Liver (tissue), 9 donors: ENCODE data around the gene MRPL54. TPM values are rescaled to one million over a fixed set of nuclear protein-coding genes. Genes with fewer than 3 reads are reported as not detected.

Source experiments
- DNase-seq: peaks from one replicate; pipeline ENCODE4 v3.0.0-alpha.2; 2017; ENCODE audit warnings: low spot score
- H3K27ac ChIP-seq, 2 donors: one replicate each; pipeline ENCODE4 v1.7.0; 2013; ENCODE audit warnings: inconsistent platforms in 2 of 2, low read length in 2 of 2, control low read depth in 1 of 2, low read depth in 1 of 2, mild to moderate bottlenecking in 1 of 2
- H3K27me3 ChIP-seq, 4 donors: one replicate each; pipeline versions ENCODE4 v1.6.1 to v1.7.0; 2013; ENCODE audit warnings: low read length in 3 of 4, inconsistent platforms in 1 of 4, mild to moderate bottlenecking in 1 of 4, moderate library complexity in 1 of 4; ENCODE audit not compliant: control insufficient read depth in 4 of 4, insufficient read depth in 4 of 4
- H3K36me3 ChIP-seq, 4 donors: one replicate each; pipeline versions ENCODE4 v1.6.1 to v1.7.0; 2013; ENCODE audit warnings: low read length in 3 of 4, mild to moderate bottlenecking in 3 of 4, low read depth in 1 of 4, moderate library complexity in 1 of 4; ENCODE audit not compliant: control insufficient read depth in 4 of 4, insufficient read depth in 3 of 4
- H3K4me1 ChIP-seq, 4 donors: one replicate each; pipeline versions ENCODE4 v1.6.1 to v1.7.0; 2013; ENCODE audit warnings: low read length in 3 of 4, mild to moderate bottlenecking in 3 of 4, moderate library complexity in 1 of 4; ENCODE audit not compliant: control insufficient read depth in 4 of 4, insufficient read depth in 4 of 4
- H3K4me3 ChIP-seq, 3 donors: one replicate each; pipeline versions ENCODE4 v1.6.1 to v1.7.0; 2013; ENCODE audit warnings: low read length in 3 of 3, control low read depth in 1 of 3, low read depth in 1 of 3, mild to moderate bottlenecking in 1 of 3
- H3K9ac ChIP-seq, 2 donors: one replicate each; pipeline ENCODE4 v1.7.0; 2013; ENCODE audit warnings: low read length in 2 of 2, mild to moderate bottlenecking in 2 of 2, moderate library complexity in 2 of 2, control low read depth in 1 of 2, low read depth in 1 of 2
- H3K9me3 ChIP-seq, 4 donors: one replicate each; pipeline versions ENCODE4 v1.6.1 to v1.7.0; 2013; ENCODE audit warnings: low read length in 3 of 4; ENCODE audit not compliant: control insufficient read depth in 4 of 4
- EGR1 ChIP-seq, 2 donors: IDR thresholded peaks; 2 replicates each; pipeline ENCODE4 v1.6.1; 2016 to 2018; ENCODE audit warnings: antibody characterized with exemption in 2 of 2, low read depth in 2 of 2
- GABPA ChIP-seq, 2 donors: IDR thresholded peaks in 1 of 2; conservative IDR thresholded peaks in 1 of 2; 2 replicates each; pipeline ENCODE4 v1.6.1; 2016; ENCODE audit warnings: antibody characterized with exemption in 2 of 2, mild to moderate bottlenecking in 1 of 2, moderate library complexity in 1 of 2
- JUND ChIP-seq, 2 donors: IDR thresholded peaks; 2 replicates each; pipeline ENCODE4 v1.6.1; 2016; ENCODE audit warnings: antibody characterized with exemption in 2 of 2
- RAD21 ChIP-seq, 2 donors: IDR thresholded peaks; 2 replicates each; pipeline ENCODE4 v1.6.1; 2016; ENCODE audit warnings: antibody characterized with exemption in 2 of 2, mild to moderate bottlenecking in 2 of 2
- SP1 ChIP-seq: IDR thresholded peaks from 2 replicates; pipeline ENCODE4 v1.6.1; 2018; ENCODE audit warnings: antibody characterized with exemption, mild to moderate bottlenecking
- WGBS: extraction: QIAGEN DNeasy Blood & Tissue Kit; methylation state at CpG from one replicate; pipeline ENCODE4 v1.1.7; 2013; 5-methylcytosine and 5-hydroxymethylcytosine counted together
- polyA plus RNA-seq, 2 donors: library from polyadenylated mRNA; stranded (reverse) in 1 of 2; unstranded in 1 of 2; fragments of 200-250 nt in 1 of 2; fragments of >200 nt in 1 of 2; fragmentation: Nextera tagmentation in 1 of 2; extraction: Ambion mirVana in 1 of 2; gene quantifications; one replicate each; pipeline versions ENCODE4 v1.2.1 to v1.2.3, GENCODE V29; 2013 to 2015
- total RNA-seq, 2 donors: library from RNA; depleted of rRNA; stranded (reverse); fragments of >200 nt; gene quantifications; one replicate each; pipeline ENCODE4 v1.2.3, GENCODE V29; 2014
- TF ChIP-seq, protein P1 (sequence below): IDR thresholded peaks from 2 replicates; pipeline ENCODE4 v1.6.1; 2016; ENCODE audit warnings: antibody characterized with exemption
- TF ChIP-seq, protein P2 (sequence below): IDR thresholded peaks from 2 replicates; pipeline ENCODE4 v1.6.1; 2016; ENCODE audit warnings: antibody characterized with exemption
- TF ChIP-seq, protein P3 (sequence below): IDR thresholded peaks from 2 replicates; pipeline ENCODE4 v1.6.1; 2016; ENCODE audit warnings: antibody characterized with exemption, mild to moderate bottlenecking
- donor health status: healthy.
- donor health status: healthy.
- donor health status: healthy.
- donor health status: healthy.
- donor health status: healthy.

Gene MRPL54
- total and polyA plus RNA-seq, 4 donors, result 25.1 to 109 (median 42.9) TPM

DNA sequence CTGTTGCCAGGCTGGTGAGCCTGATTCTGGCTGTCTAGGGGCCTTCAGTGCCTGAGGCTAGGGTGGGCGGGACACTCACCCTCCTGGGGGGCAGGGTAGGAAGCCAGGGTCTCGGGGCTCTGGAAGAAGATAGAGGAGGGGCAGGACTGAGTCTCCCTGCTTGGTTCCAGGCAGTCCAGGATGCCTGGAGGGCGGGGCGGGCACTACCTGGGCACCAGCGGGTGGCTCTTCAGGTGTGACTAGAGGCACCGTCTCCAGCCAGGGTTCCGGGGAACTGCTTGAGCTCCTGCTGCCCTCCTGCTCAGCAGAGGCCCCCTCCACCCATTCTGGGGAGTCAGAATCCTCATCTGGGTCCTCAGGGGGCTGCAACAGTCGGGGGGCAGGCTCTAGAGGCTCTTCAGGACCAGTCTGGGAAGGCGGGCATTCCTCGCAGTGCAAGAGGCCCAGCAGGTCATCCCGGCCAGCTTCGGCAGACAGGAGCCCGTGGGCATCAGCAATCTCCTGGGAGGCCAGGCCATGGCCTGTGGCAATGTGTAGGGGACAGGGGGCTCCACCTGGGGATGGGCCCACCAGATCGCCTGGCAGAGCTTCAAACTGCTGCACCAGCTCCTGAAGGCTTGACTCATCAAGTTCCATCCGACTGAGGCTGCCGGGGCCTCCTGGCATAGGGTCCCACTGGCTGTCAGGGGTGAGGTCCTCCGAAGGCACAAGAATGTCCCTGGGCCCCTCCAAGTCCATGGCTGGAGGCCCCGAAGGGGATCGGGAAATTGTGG, 2.8 kb upstream of the MRPL54 start:
- Histone ChIP-seq H3K4me3 (no peak overlapping the region), H3K36me3 (peaks cover 0 to 6% (median 4%) of the 10 kb centered on the region in 4 donors), H3K4me1 (peaks cover 5 to 22% (median 14%) of the 10 kb centered on the region in 4 donors), H3K27ac (no peak overlapping the region), H3K9ac (no peak overlapping the region), H3K27me3 (no peaks in the 10 kb centered on the region), H3K9me3 (no peaks in the 10 kb centered on the region)
- DNase-seq, result no peak
- 92% methylated on average over 19 of the region's 19 CpGs for WGBS
- TF ChIP-seq EGR1 (IDR thresholded peaks at IDR 0.05; ENCODE audit: low read depth in 2 of 2) (no peak), RAD21 (IDR thresholded peaks at IDR 0.05) (no peak), JUND (IDR thresholded peaks at IDR 0.05) (no peak)
- TF ChIP-seq, protein P1, sequence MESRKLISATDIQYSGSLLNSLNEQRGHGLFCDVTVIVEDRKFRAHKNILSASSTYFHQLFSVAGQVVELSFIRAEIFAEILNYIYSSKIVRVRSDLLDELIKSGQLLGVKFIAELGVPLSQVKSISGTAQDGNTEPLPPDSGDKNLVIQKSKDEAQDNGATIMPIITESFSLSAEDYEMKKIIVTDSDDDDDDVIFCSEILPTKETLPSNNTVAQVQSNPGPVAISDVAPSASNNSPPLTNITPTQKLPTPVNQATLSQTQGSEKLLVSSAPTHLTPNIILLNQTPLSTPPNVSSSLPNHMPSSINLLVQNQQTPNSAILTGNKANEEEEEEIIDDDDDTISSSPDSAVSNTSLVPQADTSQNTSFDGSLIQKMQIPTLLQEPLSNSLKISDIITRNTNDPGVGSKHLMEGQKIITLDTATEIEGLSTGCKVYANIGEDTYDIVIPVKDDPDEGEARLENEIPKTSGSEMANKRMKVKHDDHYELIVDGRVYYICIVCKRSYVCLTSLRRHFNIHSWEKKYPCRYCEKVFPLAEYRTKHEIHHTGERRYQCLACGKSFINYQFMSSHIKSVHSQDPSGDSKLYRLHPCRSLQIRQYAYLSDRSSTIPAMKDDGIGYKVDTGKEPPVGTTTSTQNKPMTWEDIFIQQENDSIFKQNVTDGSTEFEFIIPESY, result no peak

DNA sequence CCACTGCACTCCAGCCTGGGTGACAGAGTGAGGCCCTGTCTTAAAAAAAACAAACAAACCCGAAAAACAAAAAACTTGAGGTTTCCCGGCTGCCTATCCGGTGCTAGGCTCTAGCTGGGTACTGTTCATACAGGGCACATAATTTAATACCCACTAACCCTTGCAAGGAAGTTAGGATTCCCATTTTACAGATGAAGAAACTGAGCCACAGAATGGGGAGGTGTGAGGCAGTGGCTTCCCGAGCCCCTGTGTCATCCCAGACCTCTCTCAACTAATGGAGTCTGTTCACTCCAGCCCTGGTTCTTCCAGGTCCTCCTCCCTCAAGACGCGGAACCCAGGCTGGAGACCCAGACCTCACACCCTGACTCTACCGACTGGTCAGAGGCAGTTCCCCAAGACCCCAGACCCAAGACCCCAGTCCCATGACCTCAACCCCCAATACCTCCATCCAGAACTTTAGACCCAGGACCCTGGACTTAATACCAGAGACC, 1.6 kb upstream of the MRPL54 start:
- H3K9ac ChIP-seq, result peak overlapping the region; percentile 96 to 98
- peak overlapping the region; percentile 78 to 90 (median 83) for H3K4me3 ChIP-seq
- no peaks in the 10 kb centered on the region for H3K27me3 ChIP-seq
- peaks cover 0 to 11% (median 4%) of the 10 kb centered on the region in 4 donors for H3K36me3 ChIP-seq
- TF ChIP-seq SP1, result no peak
- TF ChIP-seq, protein P2, sequence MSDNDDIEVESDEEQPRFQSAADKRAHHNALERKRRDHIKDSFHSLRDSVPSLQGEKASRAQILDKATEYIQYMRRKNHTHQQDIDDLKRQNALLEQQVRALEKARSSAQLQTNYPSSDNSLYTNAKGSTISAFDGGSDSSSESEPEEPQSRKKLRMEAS, result no peak
- TF ChIP-seq, protein P3, sequence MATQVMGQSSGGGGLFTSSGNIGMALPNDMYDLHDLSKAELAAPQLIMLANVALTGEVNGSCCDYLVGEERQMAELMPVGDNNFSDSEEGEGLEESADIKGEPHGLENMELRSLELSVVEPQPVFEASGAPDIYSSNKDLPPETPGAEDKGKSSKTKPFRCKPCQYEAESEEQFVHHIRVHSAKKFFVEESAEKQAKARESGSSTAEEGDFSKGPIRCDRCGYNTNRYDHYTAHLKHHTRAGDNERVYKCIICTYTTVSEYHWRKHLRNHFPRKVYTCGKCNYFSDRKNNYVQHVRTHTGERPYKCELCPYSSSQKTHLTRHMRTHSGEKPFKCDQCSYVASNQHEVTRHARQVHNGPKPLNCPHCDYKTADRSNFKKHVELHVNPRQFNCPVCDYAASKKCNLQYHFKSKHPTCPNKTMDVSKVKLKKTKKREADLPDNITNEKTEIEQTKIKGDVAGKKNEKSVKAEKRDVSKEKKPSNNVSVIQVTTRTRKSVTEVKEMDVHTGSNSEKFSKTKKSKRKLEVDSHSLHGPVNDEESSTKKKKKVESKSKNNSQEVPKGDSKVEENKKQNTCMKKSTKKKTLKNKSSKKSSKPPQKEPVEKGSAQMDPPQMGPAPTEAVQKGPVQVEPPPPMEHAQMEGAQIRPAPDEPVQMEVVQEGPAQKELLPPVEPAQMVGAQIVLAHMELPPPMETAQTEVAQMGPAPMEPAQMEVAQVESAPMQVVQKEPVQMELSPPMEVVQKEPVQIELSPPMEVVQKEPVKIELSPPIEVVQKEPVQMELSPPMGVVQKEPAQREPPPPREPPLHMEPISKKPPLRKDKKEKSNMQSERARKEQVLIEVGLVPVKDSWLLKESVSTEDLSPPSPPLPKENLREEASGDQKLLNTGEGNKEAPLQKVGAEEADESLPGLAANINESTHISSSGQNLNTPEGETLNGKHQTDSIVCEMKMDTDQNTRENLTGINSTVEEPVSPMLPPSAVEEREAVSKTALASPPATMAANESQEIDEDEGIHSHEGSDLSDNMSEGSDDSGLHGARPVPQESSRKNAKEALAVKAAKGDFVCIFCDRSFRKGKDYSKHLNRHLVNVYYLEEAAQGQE, result no peak
- no peak for TF ChIP-seq GABPA (IDR thresholded peaks at IDR 0.05 in 1 of 2, conservative IDR thresholded peaks at IDR 0.05 in 1 of 2)
- no peaks in the 10 kb centered on the region for H3K9me3 ChIP-seq
- no peak for DNase-seq
- peak overlapping the region; percentile 77 to 100 for H3K27ac ChIP-seq
- WGBS, result 22% methylated on average over 7 of the region's 7 CpGs
- peaks cover 5 to 22% (median 14%) of the 10 kb centered on the region in 4 donors for H3K4me1 ChIP-seq
